PC-3 (cell line): ENCODE measurements around the gene RNF7. TPM values are rescaled to one million over a fixed set of nuclear protein-coding genes. Genes with fewer than 3 reads are reported as not detected.

Experiments
- ATAC-seq: fragments of 200-7000 bp; cut with Tn5 transposase; 2 replicates; pipeline ENCODE4 v1.9.1; 2020; ENCODE audit warnings: mild to moderate bottlenecking, moderate library complexity
- BruUV-seq: library from RNA; stranded (reverse); fragments of 400-500 nt; replicated peaks from 2 replicates; lab custom pipeline; 2021; lab: Mats Ljungman, UMichigan
- CTCF ChIA-PET: fragments of 300-600 bp; sonication (Branson Sonifier 250); formaldehyde crosslinking; loops from one replicate; lab custom pipeline; 2022; ENCODE audit warnings: antibody characterized with exemption; lab: Charles Lee
- POLR2A ChIA-PET: fragments of 300-600 bp; sonication (Branson Sonifier 250); formaldehyde crosslinking; loops from one replicate; lab custom pipeline; 2022; ENCODE audit warnings: antibody characterized with exemption; ENCODE audit not compliant: unreplicated experiment; lab: Charles Lee
- DNase-seq: peaks from one replicate; pipeline ENCODE4 v3.0.0-alpha.2; 2015
- H2AFZ ChIP-seq: fragments of 300-600 bp; sonication (generic); 2 replicates; pipeline ENCODE4 v1.6.0; 2016; ENCODE audit warnings: antibody characterized with exemption, low read length
- H3F3A ChIP-seq: fragments of 300-600 bp; sonication (generic); one replicate; pipeline ENCODE4 v1.6.0; 2017; ENCODE audit warnings: antibody characterized with exemption, low read length, control low read depth, mild to moderate bottlenecking; ENCODE audit not compliant: unreplicated experiment
- H3K27ac ChIP-seq: fragments of 300-600 bp; sonication (generic); 2 replicates; pipeline ENCODE4 v1.5.1; 2016; ENCODE audit warnings: mild to moderate bottlenecking, low read length
- H3K27me3 ChIP-seq: fragments of 300-600 bp; sonication (generic); 2 replicates; pipeline ENCODE4 v1.6.1; 2016; ENCODE audit warnings: low read length, mixed read lengths
- H3K36me3 ChIP-seq: fragments of 300-600 bp; sonication (generic); 2 replicates; pipeline ENCODE4 v1.6.1; 2016; ENCODE audit warnings: low read depth, mixed run types, low read length, mixed read lengths
- H3K4me1 ChIP-seq: fragments of 300-600 bp; sonication (generic); 2 replicates; pipeline ENCODE4 v1.5.1; 2016; ENCODE audit warnings: low read length; ENCODE audit not compliant: insufficient read depth
- H3K4me2 ChIP-seq: fragments of 300-600 bp; sonication (generic); 2 replicates; pipeline ENCODE4 v1.6.0; 2016; ENCODE audit warnings: low read length
- H3K4me3 ChIP-seq: fragments of 300-600 bp; sonication (generic); 2 replicates; pipeline ENCODE4 v1.5.1; 2016; ENCODE audit warnings: mild to moderate bottlenecking, low read length, mixed read lengths
- H3K79me2 ChIP-seq: fragments of 300-600 bp; sonication (generic); 2 replicates; pipeline ENCODE4 v1.6.1; 2017; ENCODE audit warnings: low read length, mixed read lengths
- H3K9ac ChIP-seq: fragments of 300-600 bp; sonication (generic); 2 replicates; pipeline ENCODE4 v1.6.0; 2016; ENCODE audit warnings: mild to moderate bottlenecking, low read length
- H3K9me2 ChIP-seq: fragments of 300-600 bp; sonication (generic); replicated peaks from 2 replicates; pipeline ENCODE4 v1.6.1; 2016; ENCODE audit warnings: mixed run types, low read length, mixed read lengths
- H3K9me3 ChIP-seq: fragments of 300-600 bp; sonication (generic); 2 replicates; pipeline ENCODE4 v1.6.1; 2016; ENCODE audit warnings: low read length, mixed read lengths
- H4K20me1 ChIP-seq: fragments of 300-600 bp; sonication (generic); 2 replicates; pipeline ENCODE4 v1.6.1; 2016; ENCODE audit warnings: low read length, mixed read lengths
- EZH2 ChIP-seq: fragments of 300-600 bp; sonication (generic); IDR thresholded peaks from one replicate; pipeline ENCODE4 v1.6.1; 2017; ENCODE audit warnings: antibody characterized with exemption, mild to moderate bottlenecking, low read length; ENCODE audit not compliant: unreplicated experiment
- EZH2phosphoT487 ChIP-seq: fragments of 300-600 bp; sonication (generic); IDR thresholded peaks from 2 replicates; pipeline ENCODE4 v1.6.1; 2018; ENCODE audit warnings: mild to moderate bottlenecking, antibody characterized with exemption, low read length, borderline replicate concordance
- intact Hi-C: fragments of 100-400 bp; cut with micrococcal nuclease; formaldehyde crosslinking; loops from 2 replicates; pipeline ENCODE4 v1.9.0; 2023
- total RNA-seq: library from RNA; depleted of rRNA; stranded (reverse); fragments of >200 nt; gene quantifications from 2 replicates; pipeline ENCODE4 v1.2.3, GENCODE V29; 2014
- TF ChIP-seq, protein P1 (sequence below): fragments of 300-600 bp; sonication (generic); conservative IDR thresholded peaks from 2 replicates; pipeline ENCODE4 v1.5.1; 2017; ENCODE audit warnings: antibody characterized with exemption, low read depth, mild to moderate bottlenecking, low read length

The RNF7 gene
- total RNA-seq, 1 experiment from 2014 or later = 42.9 TPM

- DNase-seq = no peak
- no peaks in the 10 kb centered on the region for H3K4me1 ChIP-seq
- no peak overlapping the region for H2AFZ ChIP-seq
- no peak overlapping the region for H3K4me3 ChIP-seq
- no peak overlapping the region for H3K27ac ChIP-seq
- TF ChIP-seq, protein P1, sequence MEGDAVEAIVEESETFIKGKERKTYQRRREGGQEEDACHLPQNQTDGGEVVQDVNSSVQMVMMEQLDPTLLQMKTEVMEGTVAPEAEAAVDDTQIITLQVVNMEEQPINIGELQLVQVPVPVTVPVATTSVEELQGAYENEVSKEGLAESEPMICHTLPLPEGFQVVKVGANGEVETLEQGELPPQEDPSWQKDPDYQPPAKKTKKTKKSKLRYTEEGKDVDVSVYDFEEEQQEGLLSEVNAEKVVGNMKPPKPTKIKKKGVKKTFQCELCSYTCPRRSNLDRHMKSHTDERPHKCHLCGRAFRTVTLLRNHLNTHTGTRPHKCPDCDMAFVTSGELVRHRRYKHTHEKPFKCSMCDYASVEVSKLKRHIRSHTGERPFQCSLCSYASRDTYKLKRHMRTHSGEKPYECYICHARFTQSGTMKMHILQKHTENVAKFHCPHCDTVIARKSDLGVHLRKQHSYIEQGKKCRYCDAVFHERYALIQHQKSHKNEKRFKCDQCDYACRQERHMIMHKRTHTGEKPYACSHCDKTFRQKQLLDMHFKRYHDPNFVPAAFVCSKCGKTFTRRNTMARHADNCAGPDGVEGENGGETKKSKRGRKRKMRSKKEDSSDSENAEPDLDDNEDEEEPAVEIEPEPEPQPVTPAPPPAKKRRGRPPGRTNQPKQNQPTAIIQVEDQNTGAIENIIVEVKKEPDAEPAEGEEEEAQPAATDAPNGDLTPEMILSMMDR = no peak
- no peak for TF ChIP-seq EZH2
- TF ChIP-seq EZH2phosphoT487 = no peak
- POLR2A ChIA-PET = no interaction called here
- H3K9ac ChIP-seq = no peak overlapping the region
- H3K9me3 ChIP-seq = no peaks in the 10 kb centered on the region
- no peaks in the 10 kb centered on the region for H3F3A ChIP-seq
- no TSS peak for BruUV-seq
- CTCF ChIA-PET = no interaction called here
- H4K20me1 ChIP-seq = no peaks in the 10 kb centered on the region
- H3K27me3 ChIP-seq = no peaks in the 10 kb centered on the region
- H3K9me2 ChIP-seq = no peaks in the 10 kb centered on the region
- H3K36me3 ChIP-seq = no peaks in the 10 kb centered on the region
- no peak overlapping the region for H3K4me2 ChIP-seq
- intact Hi-C loops = no loop called here
- no peaks in the 10 kb centered on the region for H3K79me2 ChIP-seq
- ATAC-seq = no peak
Measured at GRCh38 chr3:141776376-141776775, 38.3 kb downstream of the RNF7 start.

DNA sequence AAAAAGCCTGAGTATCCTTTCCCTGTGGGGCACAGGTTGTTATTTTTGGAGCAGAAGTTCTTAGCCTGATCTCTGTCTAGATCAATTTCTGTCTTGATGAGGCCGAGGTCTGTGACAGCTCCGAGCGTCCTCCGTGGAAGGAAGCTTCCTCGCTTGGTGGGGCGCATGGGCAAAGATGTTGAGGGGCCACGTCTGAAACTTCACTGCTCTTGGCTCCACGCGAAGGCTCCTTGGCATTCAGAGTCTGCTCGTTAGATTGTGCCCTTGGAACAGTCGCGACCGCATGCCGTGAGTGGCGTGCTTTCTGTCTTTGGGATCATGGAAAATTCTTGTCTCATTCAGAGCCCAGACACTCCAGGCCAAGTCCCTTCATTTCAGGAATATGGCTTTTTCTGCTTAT is 38.8 kb downstream of the RNF7 start:
- H3K4me2 ChIP-seq = no peak overlapping the region
- H3K4me3 ChIP-seq = no peak overlapping the region
- H3K36me3 ChIP-seq = no peaks in the 10 kb centered on the region
- H3K9me2 ChIP-seq = no peaks in the 10 kb centered on the region
- no peak overlapping the region for H3K27ac ChIP-seq
- ATAC-seq (no peak), DNase-seq (no peak)
- ChIA-PET CTCF (no interaction called here), POLR2A (no interaction called here)
- H2AFZ ChIP-seq = no peak overlapping the region
- H3K9me3 ChIP-seq = no peaks in the 10 kb centered on the region
- BruUV-seq = no TSS peak
- no peaks in the 10 kb centered on the region for H3F3A ChIP-seq
- no peak for TF ChIP-seq EZH2phosphoT487
- TF ChIP-seq EZH2 = no peak
- TF ChIP-seq, protein P1 = no peak
- no peaks in the 10 kb centered on the region for H3K79me2 ChIP-seq
- H3K27me3 ChIP-seq = no peaks in the 10 kb centered on the region
- H3K9ac ChIP-seq = no peak overlapping the region
- no peaks in the 10 kb centered on the region for H4K20me1 ChIP-seq
- intact Hi-C loops = no loop called here
- H3K4me1 ChIP-seq = no peaks in the 10 kb centered on the region

DNA sequence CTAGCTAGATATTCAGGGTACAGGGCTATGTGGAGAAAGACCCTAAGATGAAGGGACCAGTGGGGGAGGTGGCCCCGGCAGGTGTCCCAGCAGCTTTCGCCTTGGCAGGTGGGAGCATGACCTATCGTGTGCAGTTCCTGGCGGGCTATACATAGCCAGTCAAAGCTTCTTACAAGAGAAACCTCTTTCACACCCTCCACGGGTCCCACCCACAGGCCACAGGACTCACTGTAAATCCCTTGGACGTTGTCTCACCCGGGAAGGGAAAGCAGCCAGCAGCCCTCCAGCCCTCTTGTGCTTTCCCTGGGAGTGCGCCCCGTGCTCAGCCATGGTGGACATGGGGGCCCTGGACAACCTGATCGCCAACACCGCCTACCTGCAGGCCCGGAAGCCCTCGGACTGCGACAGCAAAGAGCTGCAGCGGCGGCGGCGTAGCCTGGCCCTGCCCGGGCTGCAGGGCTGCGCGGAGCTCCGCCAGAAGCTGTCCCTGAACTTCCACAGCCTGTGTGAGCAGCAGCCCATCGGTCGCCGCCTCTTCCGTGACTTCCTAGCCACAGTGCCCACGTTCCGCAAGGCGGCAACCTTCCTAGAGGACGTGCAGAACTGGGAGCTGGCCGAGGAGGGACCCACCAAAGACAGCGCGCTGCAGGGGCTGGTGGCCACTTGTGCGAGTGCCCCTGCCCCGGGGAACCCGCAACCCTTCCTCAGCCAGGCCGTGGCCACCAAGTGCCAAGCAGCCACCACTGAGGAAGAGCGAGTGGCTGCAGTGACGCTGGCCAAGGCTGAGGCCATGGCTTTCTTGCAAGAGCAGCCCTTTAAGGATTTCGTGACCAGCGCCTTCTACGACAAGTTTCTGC is 40.1 kb downstream of the RNF7 start:
- POLR2A ChIA-PET = no interaction called here
- TF ChIP-seq, protein P1 = no peak
- TF ChIP-seq EZH2 = no peak
- TF ChIP-seq EZH2phosphoT487 = no peak

More for the DNA sequence above, 40.1 kb downstream of the RNF7 start:
- H3K4me2 ChIP-seq = no peak overlapping the region
- H3K36me3 ChIP-seq = no peaks in the 10 kb centered on the region
- intact Hi-C loops = no loop called here
- no peak overlapping the region for H2AFZ ChIP-seq
- no peak overlapping the region for H3K4me3 ChIP-seq
- ATAC-seq = no peak
- no peaks in the 10 kb centered on the region for H3K9me2 ChIP-seq
- no peaks in the 10 kb centered on the region for H4K20me1 ChIP-seq
- H3K9ac ChIP-seq = no peak overlapping the region
- DNase-seq = no peak
- H3K4me1 ChIP-seq = no peaks in the 10 kb centered on the region
- no peaks in the 10 kb centered on the region for H3K27me3 ChIP-seq
- CTCF ChIA-PET = no interaction called here
- H3K79me2 ChIP-seq = no peaks in the 10 kb centered on the region
- no TSS peak for BruUV-seq
- no peak overlapping the region for H3K27ac ChIP-seq
- no peaks in the 10 kb centered on the region for H3K9me3 ChIP-seq
- H3F3A ChIP-seq = no peaks in the 10 kb centered on the region
